ENCODE measurements around the gene TTYH2. TPM values are rescaled to one million over a fixed set of nuclear protein-coding genes. Genes with fewer than 3 reads are reported as not detected.

The TTYH2 gene
- total RNA-seq, 1 experiment from 2014 or later, result 4.5 TPM

- no peak for TF ChIP-seq GTF2I (CRISPR knock-in tag; conservative IDR thresholded peaks at IDR 0.05)
Measured at GRCh38 chr17:74298778-74299177, 85.4 kb downstream of the TTYH2 start (continued).

GRCh38 chr17:74299226-74300009 is 86.0 kb downstream of the TTYH2 start:
- TF ChIP-seq ZMAT4 (CRISPR knock-in tag; IDR thresholded peaks at IDR 0.05) (no peak), NR2C2 (CRISPR knock-in tag; IDR thresholded peaks at IDR 0.05) (no peak), ATF6 (CRISPR knock-in tag; IDR thresholded peaks at IDR 0.05) (no peak), E2F4 (CRISPR knock-in tag; IDR thresholded peaks at IDR 0.05; ENCODE audit: borderline replicate concordance, low read depth) (no peak), TEAD4 (CRISPR knock-in tag; IDR thresholded peaks at IDR 0.05) (no peak), ZNF416 (CRISPR knock-in tag; IDR thresholded peaks at IDR 0.05) (no peak), ESRRA (CRISPR knock-in tag; IDR thresholded peaks at IDR 0.05; ENCODE audit: borderline replicate concordance) (no peak), CTCF (IDR thresholded peaks at IDR 0.05) (no peak), PRRX2 (CRISPR knock-in tag; IDR thresholded peaks at IDR 0.05) (no peak), ZNF671 (CRISPR knock-in tag; IDR thresholded peaks at IDR 0.05) (no peak), CREM (CRISPR knock-in tag; IDR thresholded peaks at IDR 0.05) (no peak)
- DNase-seq (ENCODE audit: low spot score), result no peak
- Mint-ChIP-seq H3K4me1 (no peaks in the 10 kb centered on the region), H3K9me3 (peaks cover 4% of the 10 kb centered on the region), H3K4me3 (no peak overlapping the region), H3K27me3 (ENCODE audit: low read depth) (peaks cover 2% of the 10 kb centered on the region; the same call in 1 of the 2 replicates), H3K36me3 (no peaks in the 10 kb centered on the region), H3K27ac (no peak overlapping the region)
- no peak for ATAC-seq
- CTCF ChIA-PET, result interaction anchor here (0.6 to 8.3 kb wide), 8 partner anchors 14 to 301 kb away, joined by 3 to 112 read pairs (median 10); partner anchors contain the start of genes BTBD17 and GPR142
- POLR2A ChIA-PET, result no interaction called here

- no peaks in the 10 kb centered on the region for H3K9me3 Mint-ChIP-seq
- TF ChIP-seq MYBL2 (CRISPR knock-in tag; IDR thresholded peaks at IDR 0.05) (no peak), GRHL2 (CRISPR knock-in tag; IDR thresholded peaks at IDR 0.05; ENCODE audit: insufficient replicate concordance, severe bottlenecking) (no peak), NFE2L1 (CRISPR knock-in tag; IDR thresholded peaks at IDR 0.05) (no peak), STAT6 (CRISPR knock-in tag; conservative IDR thresholded peaks at IDR 0.05; ENCODE audit: low read depth) (no peak), ZSCAN18 (CRISPR knock-in tag; IDR thresholded peaks at IDR 0.05) (no peak), ATF3 (CRISPR knock-in tag; conservative IDR thresholded peaks at IDR 0.05) (no peak), ZNF671 (CRISPR knock-in tag; IDR thresholded peaks at IDR 0.05) (no peak), FOXP1 (CRISPR knock-in tag; IDR thresholded peaks at IDR 0.05; ENCODE audit: borderline replicate concordance) (no peak), ESRRA (CRISPR knock-in tag; IDR thresholded peaks at IDR 0.05; ENCODE audit: borderline replicate concordance) (no peak), MXD4 (CRISPR knock-in tag; IDR thresholded peaks at IDR 0.05; ENCODE audit: borderline replicate concordance) (no peak)
- peaks cover 2% of the 10 kb centered on the region; the same call in 1 of the 2 replicates for H3K27me3 Mint-ChIP-seq (ENCODE audit: low read depth)
- H3K4me1 Mint-ChIP-seq, result no peaks in the 10 kb centered on the region
- H3K4me3 Mint-ChIP-seq, result no peak overlapping the region
- H3K36me3 Mint-ChIP-seq, result no peaks in the 10 kb centered on the region
- H3K27ac Mint-ChIP-seq, result no peak overlapping the region
- no peak for ATAC-seq
- CTCF ChIA-PET, result interaction anchor here (0.9 to 3.8 kb wide), 8 partner anchors 11 to 76 kb away, joined by 3 to 37 read pairs (median 8); partner anchors contain the start of gene BTBD17
- POLR2A ChIA-PET, result interaction anchor here (0.7 kb wide), 1 partner anchor 243 kb away, joined by 4 read pairs; the partner anchor contains the start of gene CD300C
- DNase-seq (ENCODE audit: low spot score), result no peak
Measured at GRCh38 chr17:74303305-74303704, 89.9 kb downstream of the TTYH2 start.

Measured in WTC11 (cell line).